PC-3 (cell line): ENCODE data around the gene CGGBP1. TPM values are rescaled to one million over a fixed set of nuclear protein-coding genes. Genes with fewer than 3 reads are reported as not detected.

Source experiments
- ATAC-seq: fragments of 200-7000 bp; cut with Tn5 transposase; 2 replicates; pipeline ENCODE4 v1.9.1; 2020; ENCODE audit warnings: mild to moderate bottlenecking, moderate library complexity
- BruUV-seq: library from RNA; stranded (reverse); fragments of 400-500 nt; replicated peaks from 2 replicates; lab custom pipeline; 2021; lab: Mats Ljungman, UMichigan
- CTCF ChIA-PET: fragments of 300-600 bp; sonication (Branson Sonifier 250); formaldehyde crosslinking; loops from one replicate; lab custom pipeline; 2022; ENCODE audit warnings: antibody characterized with exemption; lab: Charles Lee
- POLR2A ChIA-PET: fragments of 300-600 bp; sonication (Branson Sonifier 250); formaldehyde crosslinking; loops from one replicate; lab custom pipeline; 2022; ENCODE audit warnings: antibody characterized with exemption; ENCODE audit not compliant: unreplicated experiment; lab: Charles Lee
- DNase-seq: peaks from one replicate; pipeline ENCODE4 v3.0.0-alpha.2; 2015
- H2AFZ ChIP-seq: fragments of 300-600 bp; sonication (generic); 2 replicates; pipeline ENCODE4 v1.6.0; 2016; ENCODE audit warnings: antibody characterized with exemption, low read length
- H3F3A ChIP-seq: fragments of 300-600 bp; sonication (generic); one replicate; pipeline ENCODE4 v1.6.0; 2017; ENCODE audit warnings: antibody characterized with exemption, low read length, control low read depth, mild to moderate bottlenecking; ENCODE audit not compliant: unreplicated experiment
- H3K27ac ChIP-seq: fragments of 300-600 bp; sonication (generic); 2 replicates; pipeline ENCODE4 v1.5.1; 2016; ENCODE audit warnings: mild to moderate bottlenecking, low read length
- H3K27me3 ChIP-seq: fragments of 300-600 bp; sonication (generic); 2 replicates; pipeline ENCODE4 v1.6.1; 2016; ENCODE audit warnings: low read length, mixed read lengths
- H3K36me3 ChIP-seq: fragments of 300-600 bp; sonication (generic); 2 replicates; pipeline ENCODE4 v1.6.1; 2016; ENCODE audit warnings: low read depth, mixed run types, low read length, mixed read lengths
- H3K4me1 ChIP-seq: fragments of 300-600 bp; sonication (generic); 2 replicates; pipeline ENCODE4 v1.5.1; 2016; ENCODE audit warnings: low read length; ENCODE audit not compliant: insufficient read depth
- H3K4me2 ChIP-seq: fragments of 300-600 bp; sonication (generic); 2 replicates; pipeline ENCODE4 v1.6.0; 2016; ENCODE audit warnings: low read length
- H3K4me3 ChIP-seq: fragments of 300-600 bp; sonication (generic); 2 replicates; pipeline ENCODE4 v1.5.1; 2016; ENCODE audit warnings: mild to moderate bottlenecking, low read length, mixed read lengths
- H3K79me2 ChIP-seq: fragments of 300-600 bp; sonication (generic); 2 replicates; pipeline ENCODE4 v1.6.1; 2017; ENCODE audit warnings: low read length, mixed read lengths
- H3K9ac ChIP-seq: fragments of 300-600 bp; sonication (generic); 2 replicates; pipeline ENCODE4 v1.6.0; 2016; ENCODE audit warnings: mild to moderate bottlenecking, low read length
- H3K9me2 ChIP-seq: fragments of 300-600 bp; sonication (generic); replicated peaks from 2 replicates; pipeline ENCODE4 v1.6.1; 2016; ENCODE audit warnings: mixed run types, low read length, mixed read lengths
- H3K9me3 ChIP-seq: fragments of 300-600 bp; sonication (generic); 2 replicates; pipeline ENCODE4 v1.6.1; 2016; ENCODE audit warnings: low read length, mixed read lengths
- H4K20me1 ChIP-seq: fragments of 300-600 bp; sonication (generic); 2 replicates; pipeline ENCODE4 v1.6.1; 2016; ENCODE audit warnings: low read length, mixed read lengths
- EZH2 ChIP-seq: fragments of 300-600 bp; sonication (generic); IDR thresholded peaks from one replicate; pipeline ENCODE4 v1.6.1; 2017; ENCODE audit warnings: antibody characterized with exemption, mild to moderate bottlenecking, low read length; ENCODE audit not compliant: unreplicated experiment
- EZH2phosphoT487 ChIP-seq: fragments of 300-600 bp; sonication (generic); IDR thresholded peaks from 2 replicates; pipeline ENCODE4 v1.6.1; 2018; ENCODE audit warnings: mild to moderate bottlenecking, antibody characterized with exemption, low read length, borderline replicate concordance
- intact Hi-C: fragments of 100-400 bp; cut with micrococcal nuclease; formaldehyde crosslinking; loops from 2 replicates; pipeline ENCODE4 v1.9.0; 2023
- total RNA-seq: library from RNA; depleted of rRNA; stranded (reverse); fragments of >200 nt; gene quantifications from 2 replicates; pipeline ENCODE4 v1.2.3, GENCODE V29; 2014
- TF ChIP-seq, protein P1 (sequence below): fragments of 300-600 bp; sonication (generic); conservative IDR thresholded peaks from 2 replicates; pipeline ENCODE4 v1.5.1; 2017; ENCODE audit warnings: antibody characterized with exemption, low read depth, mild to moderate bottlenecking, low read length

Gene CGGBP1
- total RNA-seq, 1 experiment from 2014 or later: 37.1 TPM

DNA sequence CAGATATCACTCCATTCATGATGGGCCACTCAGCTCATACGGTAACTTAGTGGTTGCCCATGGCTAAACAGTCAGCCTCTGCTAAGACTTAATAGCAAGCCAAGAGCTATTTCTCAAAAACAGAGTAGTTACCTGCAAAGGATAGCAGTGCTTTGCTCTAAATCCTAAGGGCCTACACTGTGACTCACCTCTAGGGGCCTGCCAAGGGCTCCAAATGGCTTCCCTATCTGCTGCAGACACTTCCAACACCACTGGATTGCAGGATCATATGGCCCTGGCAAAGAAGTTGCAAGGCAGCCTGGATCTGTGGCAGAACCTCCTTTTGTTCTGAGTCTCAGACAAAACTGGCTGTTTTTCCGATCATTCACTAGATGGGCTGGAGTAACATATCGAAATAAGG, 17.8 kb downstream of the CGGBP1 start:
- TF ChIP-seq EZH2phosphoT487 (no peak), EZH2 (no peak)
- TF ChIP-seq, protein P1, sequence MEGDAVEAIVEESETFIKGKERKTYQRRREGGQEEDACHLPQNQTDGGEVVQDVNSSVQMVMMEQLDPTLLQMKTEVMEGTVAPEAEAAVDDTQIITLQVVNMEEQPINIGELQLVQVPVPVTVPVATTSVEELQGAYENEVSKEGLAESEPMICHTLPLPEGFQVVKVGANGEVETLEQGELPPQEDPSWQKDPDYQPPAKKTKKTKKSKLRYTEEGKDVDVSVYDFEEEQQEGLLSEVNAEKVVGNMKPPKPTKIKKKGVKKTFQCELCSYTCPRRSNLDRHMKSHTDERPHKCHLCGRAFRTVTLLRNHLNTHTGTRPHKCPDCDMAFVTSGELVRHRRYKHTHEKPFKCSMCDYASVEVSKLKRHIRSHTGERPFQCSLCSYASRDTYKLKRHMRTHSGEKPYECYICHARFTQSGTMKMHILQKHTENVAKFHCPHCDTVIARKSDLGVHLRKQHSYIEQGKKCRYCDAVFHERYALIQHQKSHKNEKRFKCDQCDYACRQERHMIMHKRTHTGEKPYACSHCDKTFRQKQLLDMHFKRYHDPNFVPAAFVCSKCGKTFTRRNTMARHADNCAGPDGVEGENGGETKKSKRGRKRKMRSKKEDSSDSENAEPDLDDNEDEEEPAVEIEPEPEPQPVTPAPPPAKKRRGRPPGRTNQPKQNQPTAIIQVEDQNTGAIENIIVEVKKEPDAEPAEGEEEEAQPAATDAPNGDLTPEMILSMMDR: no peak
- no peaks in the 10 kb centered on the region for H3K79me2 ChIP-seq
- no peaks in the 10 kb centered on the region for H3F3A ChIP-seq
- H3K4me3 ChIP-seq: no peak overlapping the region
- no TSS peak for BruUV-seq
- H3K9me3 ChIP-seq: no peaks in the 10 kb centered on the region
- no peak for DNase-seq
- H3K27ac ChIP-seq: no peak overlapping the region
- H2AFZ ChIP-seq: 0 out of 2 replicates have a peak overlapping the region, but pooled peaks have one; percentile 35
- H3K27me3 ChIP-seq: no peaks in the 10 kb centered on the region
- intact Hi-C loops: no loop called here
- ChIA-PET CTCF (no interaction called here), POLR2A (no interaction called here)
- no peak overlapping the region for H3K9ac ChIP-seq
- no peaks in the 10 kb centered on the region for H3K9me2 ChIP-seq
- H3K4me2 ChIP-seq: no peak overlapping the region
- ATAC-seq: no peak
- H3K36me3 ChIP-seq: no peaks in the 10 kb centered on the region
- no peaks in the 10 kb centered on the region for H3K4me1 ChIP-seq
- no peaks in the 10 kb centered on the region for H4K20me1 ChIP-seq

DNA sequence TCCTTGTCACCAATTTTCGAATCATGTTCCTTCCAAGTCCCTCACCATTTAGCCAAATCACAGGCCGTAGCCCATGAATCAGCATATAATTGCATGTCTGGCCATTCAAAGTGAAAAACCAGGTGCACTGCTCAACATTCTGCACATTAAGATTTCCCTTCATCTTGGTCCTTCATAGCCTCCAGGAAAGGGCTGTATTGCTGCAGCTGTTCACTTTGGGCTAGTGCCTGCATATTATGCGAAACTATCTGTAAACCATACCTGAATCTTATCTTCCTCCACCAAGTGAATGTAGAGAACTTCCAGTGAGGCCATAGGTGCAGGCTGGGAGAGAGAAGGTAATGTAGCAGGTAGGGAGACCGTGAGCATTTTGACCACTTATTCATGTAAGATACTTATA, 18.3 kb downstream of the CGGBP1 start:
- BruUV-seq: no TSS peak
- Histone ChIP-seq H3K9me2 (no peaks in the 10 kb centered on the region), H3K4me3 (no peak overlapping the region), H3K27me3 (no peaks in the 10 kb centered on the region), H3F3A (no peaks in the 10 kb centered on the region), H3K4me2 (no peak overlapping the region), H3K4me1 (no peaks in the 10 kb centered on the region), H4K20me1 (no peaks in the 10 kb centered on the region), H3K9me3 (no peaks in the 10 kb centered on the region), H3K9ac (no peak overlapping the region), H3K79me2 (no peaks in the 10 kb centered on the region), H3K36me3 (no peaks in the 10 kb centered on the region), H3K27ac (no peak overlapping the region), H2AFZ (no peak overlapping the region)
- POLR2A ChIA-PET: no interaction called here
- DNase-seq (no peak), ATAC-seq (no peak)
- intact Hi-C loops: no loop called here
- no peak for TF ChIP-seq EZH2phosphoT487
- no peak for TF ChIP-seq EZH2
- TF ChIP-seq, protein P1: no peak
- CTCF ChIA-PET: no interaction called here

DNA sequence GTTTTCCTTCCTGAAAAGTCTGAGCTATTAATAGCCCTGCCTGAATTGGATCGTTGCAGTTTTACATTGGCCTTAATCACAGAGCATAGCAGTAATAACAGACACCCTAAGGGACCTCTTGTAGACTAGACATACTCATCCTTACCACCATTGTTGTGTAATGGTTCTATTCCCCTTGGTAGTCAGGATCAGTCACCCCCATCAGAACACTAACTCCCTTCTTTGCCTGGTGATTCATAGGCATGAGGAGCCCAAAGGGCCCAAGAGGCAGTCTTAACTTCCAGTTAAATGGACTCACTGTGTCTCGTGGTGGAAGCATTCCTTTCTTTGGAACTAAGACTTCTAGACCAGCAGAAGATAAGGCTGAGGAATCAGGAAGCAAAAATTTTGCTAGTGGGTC, 20.2 kb downstream of the CGGBP1 start:
- ChIA-PET POLR2A (no interaction called here), CTCF (no interaction called here)
- no peaks in the 10 kb centered on the region for H3K4me1 ChIP-seq
- H2AFZ ChIP-seq: no peak overlapping the region
- ATAC-seq (no peak), DNase-seq (no peak)
- H3K4me2 ChIP-seq: no peak overlapping the region
- H3K27me3 ChIP-seq: no peaks in the 10 kb centered on the region
- no peaks in the 10 kb centered on the region for H3K9me3 ChIP-seq
- TF ChIP-seq EZH2phosphoT487: no peak
- no peak for TF ChIP-seq EZH2
- TF ChIP-seq, protein P1: no peak
- intact Hi-C loops: no loop called here
- BruUV-seq: no TSS peak
- H3K79me2 ChIP-seq: no peaks in the 10 kb centered on the region
- no peak overlapping the region for H3K4me3 ChIP-seq
- H4K20me1 ChIP-seq: no peaks in the 10 kb centered on the region
- no peak overlapping the region for H3K27ac ChIP-seq
- no peaks in the 10 kb centered on the region for H3K9me2 ChIP-seq
- no peak overlapping the region for H3K9ac ChIP-seq
- no peaks in the 10 kb centered on the region for H3K36me3 ChIP-seq
- H3F3A ChIP-seq: no peaks in the 10 kb centered on the region
